Measurements from ENCODE around the gene MAP4K1. TPM values are rescaled to one million over a fixed set of nuclear protein-coding genes. Genes with fewer than 3 reads are reported as not detected.

MAP4K1 gene
- total and polyA plus RNA-seq, 2 of the 13 experiments (the other 11 are each of a cell fraction or from before 2014, with no cell fraction given) = 0.24 to 0.89 TPM

DNA sequence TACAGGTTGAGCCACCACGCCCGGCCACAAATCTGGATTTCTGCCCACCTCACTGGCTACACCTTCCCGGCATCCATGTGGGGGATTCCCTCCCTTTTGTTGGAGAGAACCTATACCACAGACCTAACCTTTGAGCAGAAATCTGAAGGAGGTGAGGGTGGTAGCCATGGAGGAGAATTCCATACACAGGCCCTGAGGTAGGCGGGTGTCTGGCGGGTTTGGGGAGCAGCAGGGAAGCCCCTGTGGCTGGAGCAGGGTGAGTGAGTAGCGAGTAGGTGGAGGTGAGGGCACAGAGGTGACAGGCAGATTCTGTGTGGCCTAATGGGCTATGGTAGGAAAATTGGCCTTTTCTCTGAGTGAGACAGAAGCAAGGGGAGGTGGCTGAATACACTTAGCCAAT lies 11.8 kb upstream of the MAP4K1 start:
- ATAC-seq (no peak), FAIRE-seq (no peak), DNase-seq (ENCODE audit: low spot score) (no peak)
- no peak for TF ChIP-seq SMARCE1 (IDR thresholded peaks at IDR 0.05; ENCODE audit: borderline replicate concordance)
- no peak for TF ChIP-seq ZNF3 (CRISPR knock-in tag; IDR thresholded peaks at IDR 0.05)
- TF ChIP-seq ZNF207 (IDR thresholded peaks at IDR 0.05; ENCODE audit: borderline replicate concordance) = no peak
- H3K9me3 ChIP-seq (ENCODE audit: low read length) = no peaks in the 10 kb centered on the region
- H3K79me2 ChIP-seq (ENCODE audit: insufficient read depth, low read length) = no peaks in the 10 kb centered on the region
- no TSS peak for BruUV-seq (replicated peaks)
- H4K20me1 ChIP-seq (ENCODE audit: insufficient read depth, low read length) = no peaks in the 10 kb centered on the region
- intact Hi-C loops (cut with micrococcal nuclease; ENCODE audit: unreplicated experiment) = no loop called here
- no peak overlapping the region for H3K9ac ChIP-seq (ENCODE audit: insufficient read depth, low read depth, low read length)
- ChIA-PET POLR2A (interaction anchor here (3.2 kb wide), 1 partner anchor 11 kb away, joined by 11 read pairs; the partner anchor contains the start of gene EIF3K), CTCF (ENCODE audit: low intra/inter-chr PET ratio, low total read pairs) (no interaction called here)
- peaks cover 14 to 31% of the 10 kb centered on the region in 2 experiments; a peak in 4 of 5 replicates for H3K36me3 ChIP-seq (replicated peaks in 1 of 2; ENCODE audit: control insufficient read depth in 1 of 2, insufficient read depth in 2 of 2, low read length in 2 of 2)
- H3K4me3 ChIP-seq (replicated peaks in 1 of 3; ENCODE audit: insufficient read depth in 1 of 3, low read depth in 2 of 3, low read length in 3 of 3) = no peak overlapping the region
- WGBS (ENCODE audit: low lambda C conversion rate) = 97% methylated on average over 6 of the region's 6 CpGs
- no peaks in the 10 kb centered on the region for H3K27me3 ChIP-seq (ENCODE audit: control insufficient read depth in 1 of 2, insufficient read depth in 2 of 2, low read length in 2 of 2)
- in situ Hi-C loops (cut with HindIII; ENCODE audit: extremely low pct_ligation_motif_present, low pct_unique_long_range_greater_than_20kb) = no loop called here
- H3K27ac ChIP-seq (ENCODE audit: extremely low read length, insufficient read depth, low read length) = no peak overlapping the region
- no peak overlapping the region for H2AFZ ChIP-seq (ENCODE audit: low read length)
- no peak overlapping the region for H3K4me2 ChIP-seq (ENCODE audit: low read depth, low read length)
- H3K4me1 ChIP-seq (ENCODE audit: insufficient read depth, low read length) = no peaks in the 10 kb centered on the region

DNA sequence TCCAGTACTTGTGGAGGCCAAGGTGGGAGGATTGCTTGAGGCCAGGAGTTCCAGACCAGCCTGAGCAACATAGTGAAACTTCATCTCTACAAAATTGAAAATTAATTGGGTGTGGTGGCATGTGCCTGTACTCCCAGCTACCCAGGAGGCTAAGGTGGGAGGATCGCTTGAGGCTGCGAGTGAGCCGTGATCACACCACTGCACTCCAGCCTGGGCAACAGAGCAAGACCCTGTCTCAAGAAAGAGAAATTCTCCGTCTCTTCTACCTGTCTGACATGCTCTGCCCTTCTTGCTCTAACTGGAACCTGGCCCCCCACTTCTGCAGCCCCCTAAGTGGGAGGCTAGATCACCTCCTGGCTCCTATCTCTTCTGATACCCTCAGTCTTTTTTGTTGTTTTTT lies 8.6 kb upstream of the MAP4K1 start:
- Histone ChIP-seq H2AFZ (ENCODE audit: low read length) (no peak overlapping the region), H3K4me3 (replicated peaks in 1 of 3; ENCODE audit: insufficient read depth in 1 of 3, low read depth in 2 of 3, low read length in 3 of 3) (no peak overlapping the region), H3K4me2 (ENCODE audit: low read depth, low read length) (no peak overlapping the region), H3K27me3 (ENCODE audit: control insufficient read depth in 1 of 2, insufficient read depth in 2 of 2, low read length in 2 of 2) (no peaks in the 10 kb centered on the region), H3K9ac (ENCODE audit: insufficient read depth, low read depth, low read length) (no peak overlapping the region), H3K4me1 (ENCODE audit: insufficient read depth, low read length) (no peaks in the 10 kb centered on the region), H3K9me3 (ENCODE audit: low read length) (no peaks in the 10 kb centered on the region), H4K20me1 (ENCODE audit: insufficient read depth, low read length) (no peaks in the 10 kb centered on the region), H3K36me3 (replicated peaks in 1 of 2; ENCODE audit: control insufficient read depth in 1 of 2, insufficient read depth in 2 of 2, low read length in 2 of 2) (peaks cover 21 to 47% of the 10 kb centered on the region in 2 experiments; a peak in 4 of 5 replicates), H3K27ac (ENCODE audit: extremely low read length, insufficient read depth, low read length) (no peak overlapping the region), H3K79me2 (ENCODE audit: insufficient read depth, low read length) (no peaks in the 10 kb centered on the region)
- ChIA-PET CTCF (ENCODE audit: low intra/inter-chr PET ratio, low total read pairs) (no interaction called here), POLR2A (no interaction called here)
- TF ChIP-seq ZNF574 (CRISPR knock-in tag; IDR thresholded peaks at IDR 0.05) = no peak
- no peak for TF ChIP-seq HOXA7 (CRISPR knock-in tag; IDR thresholded peaks at IDR 0.05)
- TF ChIP-seq HNF1A (IDR thresholded peaks at IDR 0.05; ENCODE audit: low read depth) = no peak
- no peak for TF ChIP-seq HNF1A (CRISPR knock-in tag; IDR thresholded peaks at IDR 0.05; ENCODE audit: borderline replicate concordance)
- no peak for TF ChIP-seq ZNF501 (CRISPR knock-in tag; IDR thresholded peaks at IDR 0.05)
- TF ChIP-seq FOXK2 (IDR thresholded peaks at IDR 0.05) = no peak
- TF ChIP-seq PBX2 (CRISPR knock-in tag; IDR thresholded peaks at IDR 0.05) = no peak
- no peak for TF ChIP-seq ATAD3A (CRISPR knock-in tag; IDR thresholded peaks at IDR 0.05)
- TF ChIP-seq PHF20 (CRISPR knock-in tag; IDR thresholded peaks at IDR 0.05) = no peak
- DNase-seq (ENCODE audit: low spot score) (no peak), FAIRE-seq (no peak), ATAC-seq (no peak)
- in situ Hi-C loops (cut with HindIII; ENCODE audit: extremely low pct_ligation_motif_present, low pct_unique_long_range_greater_than_20kb) (no loop called here), intact Hi-C loops (cut with micrococcal nuclease; ENCODE audit: unreplicated experiment) (no loop called here)
- no TSS peak for BruUV-seq (replicated peaks)
- WGBS (ENCODE audit: low lambda C conversion rate) = 100% methylated on average over 4 of the region's 4 CpGs

Measured in HepG2 (cell line).